ENCODE results near the gene NT5C1A. TPM values are rescaled to one million over a fixed set of nuclear protein-coding genes. Genes with fewer than 3 reads are reported as not detected.
A peak's percentile ranks its signal among the peaks of the same experiment; 100 is the strongest.

Gene NT5C1A
- 0.49 TPM for total RNA-seq
- long read RNA-seq, partial matches to known transcripts, result 0 of 1 reads
- long read RNA-seq, other reads (novel, unspliced or antisense), result 0 of 1 reads

DNA sequence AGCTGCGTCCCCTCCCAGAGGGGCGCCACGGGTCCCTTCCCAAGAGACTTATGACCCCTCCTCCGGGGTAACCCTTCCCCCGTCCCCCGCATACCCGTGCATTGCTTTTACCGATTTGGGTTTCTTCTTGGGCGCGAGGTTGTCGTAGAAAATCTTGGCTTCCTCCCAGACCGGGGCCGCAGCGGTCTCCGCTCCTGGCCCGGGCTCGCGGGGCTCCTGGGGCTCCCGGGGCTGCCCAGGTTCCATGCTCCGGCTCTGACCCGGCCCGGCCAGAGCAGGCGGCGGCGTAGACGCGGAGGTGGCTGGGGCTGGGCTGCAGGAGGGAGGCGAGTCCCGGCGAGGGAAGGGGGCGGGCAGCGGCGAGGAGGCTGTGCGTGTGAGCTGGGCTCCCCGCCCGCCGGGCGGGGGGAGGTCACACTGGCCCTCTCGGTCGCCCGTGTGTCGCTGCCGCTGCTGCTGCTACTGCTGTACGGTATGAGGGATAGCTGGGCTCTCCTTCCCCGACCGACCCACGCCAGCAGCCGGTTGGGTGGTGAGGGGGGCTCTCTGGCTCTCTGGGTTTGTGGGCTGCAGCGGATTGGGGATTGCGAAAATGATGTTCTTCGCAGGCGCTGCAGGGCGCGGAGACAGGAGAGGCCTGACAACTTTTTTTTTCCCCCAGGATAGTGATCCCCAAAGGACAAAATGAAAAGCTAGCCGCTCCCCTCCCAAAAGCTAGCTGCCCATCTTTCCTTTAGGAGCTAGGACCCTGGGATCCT, at the start of gene NT5C1A:
Gene NT5C1A (minus strand): TSS at position 315 of the 758 bp plus-strand sequence. CDS start 69 bp downstream, at position 246.
- no peak within 1 kb of the TSS for H3K27ac ChIP-seq
- H3K9me3 ChIP-seq, result no peaks in the 10 kb centered on the region
- ATAC-seq (peak; percentile 68), DNase-seq (peak; percentile 69)
- H3K27me3 ChIP-seq, result peaks cover 20% of the 10 kb centered on the region
- no peak for TF ChIP-seq CTCF (IDR thresholded peaks at IDR 0.05)
- peak within 1 kb of the TSS; percentile 50 for H3K4me3 ChIP-seq
- H3K4me1 ChIP-seq, result peaks cover 15% of the 10 kb centered on the region
- H3K36me3 ChIP-seq, result no peaks in the 10 kb centered on the region
- intact Hi-C loops (cut with DNase I), result no loop called here

DNA sequence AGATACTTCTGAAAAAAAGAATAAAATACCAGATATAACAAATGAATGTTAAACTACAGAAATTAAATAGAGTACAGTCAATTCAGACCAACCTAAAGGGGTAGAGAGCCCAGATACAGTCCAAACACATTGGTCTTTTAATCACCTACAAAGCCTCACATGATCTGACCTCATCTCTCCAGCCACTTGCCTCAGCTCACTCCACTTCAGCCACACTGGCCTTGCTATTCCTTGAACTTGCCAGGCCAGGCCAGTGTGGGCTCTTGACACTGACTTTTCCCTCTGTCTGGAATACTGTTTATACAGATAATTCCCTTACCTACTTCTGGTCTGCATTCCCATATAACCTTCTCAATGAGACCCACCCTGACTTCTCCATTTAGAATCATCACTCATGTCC, 49.8 kb upstream of the NT5C1A start:
- Histone ChIP-seq H3K27ac (no peak overlapping the region), H3K36me3 (no peaks in the 10 kb centered on the region), H3K4me1 (no peaks in the 10 kb centered on the region), H3K4me3 (no peak overlapping the region), H3K27me3 (peaks cover 21% of the 10 kb centered on the region), H3K9me3 (no peaks in the 10 kb centered on the region)
- no peak for ATAC-seq
- TF ChIP-seq CTCF (IDR thresholded peaks at IDR 0.05), result no peak
- no peak for DNase-seq
- intact Hi-C loops (cut with DNase I), result loop anchor here (10.0 kb wide), 1 partner anchor 117 kb away; no protein-coding TSS in a partner anchor

DNA sequence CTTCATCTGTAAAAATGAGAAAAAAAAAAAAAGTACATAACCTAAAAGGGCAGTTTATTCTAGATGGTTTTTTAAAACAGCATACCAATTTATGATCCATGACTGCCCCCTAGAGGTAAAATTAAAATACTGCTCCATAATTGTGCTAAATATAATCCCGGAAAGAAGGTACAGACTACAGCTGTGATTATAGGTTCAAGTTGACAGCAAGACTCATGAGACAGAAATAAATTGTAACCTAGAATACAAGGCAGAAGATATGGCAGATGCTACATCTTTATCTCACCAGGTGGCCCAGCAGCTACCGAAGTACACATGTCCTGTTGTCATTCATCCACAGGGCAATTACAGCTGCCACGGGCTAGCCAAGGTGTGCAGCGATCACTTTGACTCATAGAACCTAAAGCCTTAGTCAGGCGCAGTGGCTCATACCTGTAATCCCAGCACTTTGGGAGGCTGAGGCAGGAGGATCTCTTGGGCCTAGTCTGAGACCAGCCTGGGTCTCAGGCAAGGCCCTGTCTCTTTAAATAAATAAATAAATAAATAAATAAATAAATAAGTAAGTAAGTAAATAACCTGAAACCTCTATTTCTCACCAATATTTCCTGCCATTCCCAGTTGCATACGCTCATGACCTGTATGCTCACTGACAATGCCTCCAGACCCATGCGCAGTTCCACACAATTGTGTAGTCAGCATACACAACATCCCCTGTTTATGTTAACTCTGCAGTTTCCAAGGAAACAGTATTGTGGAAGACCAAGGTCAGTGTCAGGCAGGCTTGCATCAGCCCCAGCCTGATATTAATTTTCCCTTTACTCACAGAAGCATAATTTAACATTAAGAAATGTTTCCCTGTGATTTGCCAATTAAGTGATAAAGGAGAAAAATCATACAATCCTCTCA, 48.4 kb upstream of the NT5C1A start:
- no peaks in the 10 kb centered on the region for H3K4me1 ChIP-seq
- peak; percentile 76 for TF ChIP-seq CTCF (IDR thresholded peaks at IDR 0.05)
- H3K9me3 ChIP-seq, result no peaks in the 10 kb centered on the region
- intact Hi-C loops (cut with DNase I), result loop anchor here (10.0 kb wide), 1 partner anchor 116 kb away; no protein-coding TSS in a partner anchor
- H3K27ac ChIP-seq, result no peak overlapping the region
- peak; percentile 83 for ATAC-seq
- no peak for DNase-seq
- peaks cover 18% of the 10 kb centered on the region for H3K27me3 ChIP-seq
- H3K4me3 ChIP-seq, result no peak overlapping the region
- no peaks in the 10 kb centered on the region for H3K36me3 ChIP-seq

DNA sequence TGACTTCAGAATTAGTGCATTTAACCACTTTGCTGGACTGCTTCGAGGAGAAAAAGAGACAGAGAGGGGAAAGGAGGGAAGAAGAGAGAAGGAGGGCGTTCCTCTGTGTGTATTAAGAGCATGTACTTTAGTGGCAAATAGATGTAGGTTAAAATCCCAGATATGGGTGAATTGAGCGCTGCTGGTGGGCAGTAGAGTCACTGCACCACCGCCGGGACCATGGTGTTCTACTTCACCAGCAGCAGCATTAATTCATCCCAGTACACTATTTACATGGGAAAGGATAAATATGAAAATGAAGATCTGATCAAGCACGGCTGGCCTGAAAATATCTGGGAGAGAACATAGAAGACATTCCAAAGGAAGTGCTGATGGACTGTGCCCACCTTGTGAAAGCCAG, 45.9 kb upstream of the NT5C1A start:
- no peaks in the 10 kb centered on the region for H3K36me3 ChIP-seq
- DNase-seq (no peak), ATAC-seq (no peak)
- H3K27ac ChIP-seq, result no peak overlapping the region
- no peak overlapping the region for H3K4me3 ChIP-seq
- H3K27me3 ChIP-seq, result peaks cover 16% of the 10 kb centered on the region
- no peaks in the 10 kb centered on the region for H3K4me1 ChIP-seq
- no peak for TF ChIP-seq CTCF (IDR thresholded peaks at IDR 0.05)
- H3K9me3 ChIP-seq, result no peaks in the 10 kb centered on the region
- intact Hi-C loops (cut with DNase I), result no loop called here

GRCh38 chr1:39713557-39713956, 41.6 kb upstream of the NT5C1A start:
- Histone ChIP-seq H3K9me3 (no peaks in the 10 kb centered on the region), H3K4me1 (no peaks in the 10 kb centered on the region), H3K27ac (no peak overlapping the region), H3K4me3 (no peak overlapping the region), H3K27me3 (peaks cover 24% of the 10 kb centered on the region), H3K36me3 (no peaks in the 10 kb centered on the region)
- DNase-seq, result no peak
- intact Hi-C loops (cut with DNase I), result no loop called here
- no peak for ATAC-seq
- no peak for TF ChIP-seq CTCF (IDR thresholded peaks at IDR 0.05)
